IMR-90 (cell line): ENCODE results near the gene GNAZ. TPM values are rescaled to one million over a fixed set of nuclear protein-coding genes. Genes with fewer than 3 reads are reported as not detected.
A peak's percentile ranks its signal among the peaks of the same experiment; 100 is the strongest.

Experiments used
- ATAC-seq: fragments of 200-7000 bp; cut with Tn5 transposase; 2 replicates; pipeline ENCODE4 v1.9.1; 2020; ENCODE audit warnings: low read depth, mild to moderate bottlenecking, moderate library complexity
- BruUV-seq: library from RNA; stranded (reverse); fragments of 400-500 nt; replicated peaks from 2 replicates; lab custom pipeline; 2021; lab: Mats Ljungman, UMichigan
- CTCF ChIA-PET: fragments of 300-600 bp; formaldehyde crosslinking; extraction: SDS; loops from one replicate; lab custom pipeline; 2021; ENCODE audit warnings: antibody characterized with exemption; lab: Yijun Ruan, JAX
- POLR2A ChIA-PET: fragments of 300-600 bp; sonication (Branson Sonifier 250); formaldehyde crosslinking; loops from one replicate; lab custom pipeline; 2022; ENCODE audit warnings: antibody characterized with exemption; ENCODE audit not compliant: unreplicated experiment; lab: Charles Lee
- DNase-seq: peaks from one replicate; pipeline ENCODE4 v3.0.0; 2013
- H2AFZ ChIP-seq: replicated peaks from 2 replicates; pipeline ENCODE3; 2013; ENCODE audit warnings: low read length, mild to moderate bottlenecking; ENCODE audit not compliant: poor library complexity
- H2AK5ac ChIP-seq: 2 replicates; pipeline ENCODE4 v1.6.1; 2013; ENCODE audit warnings: low read depth, low read length, inconsistent platforms
- H2AK9ac ChIP-seq: replicated peaks from 2 replicates; pipeline ENCODE3; 2013; ENCODE audit warnings: mild to moderate bottlenecking, low read depth, low read length, moderate library complexity; ENCODE audit not compliant: poor library complexity
- H2BK120ac ChIP-seq: 2 replicates; pipeline ENCODE4 v1.6.1; 2013; ENCODE audit warnings: low read depth, low read length, inconsistent platforms
- H2BK15ac ChIP-seq: 3 replicates; pipeline ENCODE4 v1.6.1; 2013; ENCODE audit warnings: low read depth, low read length, inconsistent platforms
- H2BK20ac ChIP-seq: 2 replicates; pipeline ENCODE4 v1.6.1; 2013; ENCODE audit warnings: low read depth, mild to moderate bottlenecking, inconsistent platforms, low read length, moderate library complexity
- H2BK5ac ChIP-seq: 2 replicates; pipeline ENCODE4 v1.6.1; 2013; ENCODE audit warnings: mild to moderate bottlenecking, low read depth, low read length, inconsistent platforms; ENCODE audit not compliant: poor library complexity, severe bottlenecking
- H3K14ac ChIP-seq: replicated peaks from 2 replicates; pipeline ENCODE4 v1.6.1; 2013; ENCODE audit warnings: low read depth, low read length, inconsistent platforms
- H3K18ac ChIP-seq: 2 replicates; pipeline ENCODE4 v1.6.1; 2013; ENCODE audit warnings: low read depth, low read length, control low read depth
- H3K23ac ChIP-seq: 2 replicates; pipeline ENCODE4 v1.6.1; 2013; ENCODE audit warnings: low read depth, low read length, inconsistent platforms
- H3K27ac ChIP-seq: 2 replicates; pipeline ENCODE4 v1.5.1; 2013; ENCODE audit warnings: mild to moderate bottlenecking, control low read depth, low read length; ENCODE audit not compliant: insufficient read depth
- H3K27me3 ChIP-seq: 2 replicates; pipeline ENCODE4 v1.6.1; 2013; ENCODE audit warnings: low read length; ENCODE audit not compliant: control insufficient read depth, insufficient read depth
- H3K36me3 ChIP-seq: 2 replicates; pipeline ENCODE4 v1.6.1; 2013; ENCODE audit warnings: low read length, mixed read lengths; ENCODE audit not compliant: control insufficient read depth, insufficient read depth
- H3K4ac ChIP-seq: 2 replicates; pipeline ENCODE4 v1.6.1; 2013; ENCODE audit warnings: low read depth, low read length, inconsistent platforms
- H3K4me1 ChIP-seq: 2 replicates; pipeline ENCODE4 v1.6.1; 2013; ENCODE audit warnings: low read length, mixed read lengths; ENCODE audit not compliant: control insufficient read depth, insufficient read depth
- H3K4me2 ChIP-seq: 2 replicates; pipeline ENCODE4 v1.6.1; 2013; ENCODE audit warnings: low read depth, mild to moderate bottlenecking, control low read depth, low read length, moderate library complexity
- H3K4me3 ChIP-seq: 2 replicates; pipeline ENCODE4 v1.5.1; 2013; ENCODE audit warnings: low read depth, mild to moderate bottlenecking, control low read depth, low read length, moderate library complexity; ENCODE audit not compliant: insufficient read depth
- H3K56ac ChIP-seq: 2 replicates; pipeline ENCODE4 v1.6.1; 2013; ENCODE audit warnings: low read length, inconsistent platforms; ENCODE audit not compliant: insufficient read depth; ENCODE audit errors: extremely low read depth
- H3K79me1 ChIP-seq, 2 experiments: 2 replicates each; pipeline ENCODE4 v1.6.1; 2013; ENCODE audit warnings: low read length in 2 of 2, inconsistent platforms in 1 of 2, low read depth in 1 of 2
- H3K9ac ChIP-seq: 2 replicates; pipeline ENCODE4 v1.6.1; 2013; ENCODE audit warnings: low read depth, low read length, control low read depth
- H3K9me1 ChIP-seq: 2 replicates; pipeline ENCODE4 v1.6.1; 2013; ENCODE audit warnings: low read length, inconsistent platforms; ENCODE audit not compliant: insufficient read depth
- H3K9me3 ChIP-seq: 2 replicates; pipeline ENCODE4 v1.6.1; 2013; ENCODE audit warnings: low read length; ENCODE audit not compliant: control insufficient read depth, insufficient read depth
- H4K20me1 ChIP-seq: 2 replicates; pipeline ENCODE4 v1.6.1; 2013; ENCODE audit warnings: low read length, inconsistent platforms; ENCODE audit not compliant: insufficient read depth
- H4K5ac ChIP-seq: 2 replicates; pipeline ENCODE4 v1.6.1; 2013; ENCODE audit warnings: mild to moderate bottlenecking, low read depth, low read length, control low read depth
- H4K8ac ChIP-seq, 2 experiments: 2 replicates each; pipeline ENCODE4 v1.6.1; 2013; ENCODE audit warnings: low read depth in 2 of 2, low read length in 2 of 2, control low read depth in 1 of 2, inconsistent platforms in 1 of 2
- H4K91ac ChIP-seq: 2 replicates; pipeline ENCODE4 v1.6.1; 2013; ENCODE audit warnings: low read depth, low read length, inconsistent platforms; ENCODE audit not compliant: insufficient read depth
- BHLHE40 ChIP-seq: fragments of 150-350 bp; IDR thresholded peaks from 2 replicates; pipeline ENCODE4 v1.6.1; 2016; ENCODE audit warnings: mild to moderate bottlenecking, low read depth, low read length
- CHD1 ChIP-seq: IDR thresholded peaks from 2 replicates; pipeline ENCODE4 v1.6.1; 2012; ENCODE audit warnings: low read depth, low read length, improper control_type of control experiment
- ELK1 ChIP-seq: fragments of 150-350 bp; IDR thresholded peaks from 2 replicates; pipeline ENCODE4 v1.6.1; 2016; ENCODE audit warnings: low read depth, mild to moderate bottlenecking, low read length, moderate library complexity, borderline replicate concordance
- FOS ChIP-seq: fragments of 150-350 bp; IDR thresholded peaks from 2 replicates; pipeline ENCODE4 v1.6.1; 2016; ENCODE audit warnings: low read depth, low read length
- MAFK ChIP-seq: IDR thresholded peaks from 2 replicates; pipeline ENCODE4 v1.6.1; 2012; ENCODE audit warnings: low read depth, low read length, improper control_type of control experiment
- MXI1 ChIP-seq: IDR thresholded peaks from 2 replicates; pipeline ENCODE4 v1.6.1; 2012; ENCODE audit warnings: low read depth, mild to moderate bottlenecking, low read length, moderate library complexity, borderline replicate concordance
- NFE2L2 ChIP-seq: fragments of 150-350 bp; IDR thresholded peaks from 2 replicates; pipeline ENCODE4 v1.6.1; 2016; ENCODE audit warnings: low read depth, mild to moderate bottlenecking, low read length
- RAD21 ChIP-seq: IDR thresholded peaks from 2 replicates; pipeline ENCODE4 v1.6.1; 2012; ENCODE audit warnings: low read length, improper control_type of control experiment
- RFX5 ChIP-seq: IDR thresholded peaks from 2 replicates; pipeline ENCODE4 v1.8.0; 2012; ENCODE audit warnings: low read depth, mild to moderate bottlenecking, low read length, moderate library complexity
- SMC3 ChIP-seq: fragments of 150-350 bp; IDR thresholded peaks from 2 replicates; pipeline ENCODE4 v1.6.1; 2016; ENCODE audit warnings: low read depth, mild to moderate bottlenecking, antibody characterized with exemption, low read length, moderate library complexity
- USF2 ChIP-seq: fragments of 150-350 bp; IDR thresholded peaks from 2 replicates; pipeline ENCODE4 v1.6.1; 2017; ENCODE audit warnings: mild to moderate bottlenecking, antibody characterized with exemption, low read length, low read depth
- WGBS, 2 experiments: methylation state at CpG; one replicate each; pipeline versions ENCODE4 v1.1.5 to v1.1.7; 2013; ENCODE audit warnings: missing lambda C conversion rate in 2 of 2; ENCODE audit not compliant: insufficient read length in 1 of 2; ENCODE audit errors: extremely low coverage in 2 of 2; 5-methylcytosine and 5-hydroxymethylcytosine counted together
- dilution Hi-C: fragments of 300-500 bp; cut with HindIII; formaldehyde crosslinking; loops from one replicate; pipeline ENCODE4 v1.14.3; 2018; ENCODE audit warnings: low sequenced_read_pairs; ENCODE audit not compliant: unreplicated experiment
- in situ Hi-C: fragments of 300-500 bp; cut with MboI; formaldehyde crosslinking; loops from 3 replicates; pipeline ENCODE4 v1.14.3; 2019; ENCODE audit warnings: low sequenced_read_pairs, inconsistent platforms, mixed read lengths
- intact Hi-C: fragments of 100-400 bp; cut with micrococcal nuclease; formaldehyde crosslinking; loops from 2 replicates; pipeline ENCODE4 v1.10.0; 2022
- polyA plus RNA-seq, 3 experiments: library from polyadenylated mRNA; depleted of rRNA; stranded (reverse); fragments of >200 nt; gene quantifications; 2 replicates each; pipeline ENCODE4 v1.2.3, GENCODE V29; 2012; ENCODE audit warnings: low replicate concordance in 1 of 3
- total RNA-seq: library from RNA; depleted of rRNA; stranded (reverse); fragments of >200 nt; gene quantifications from 2 replicates; pipeline ENCODE4 v1.2.3, GENCODE V29; 2012

GNAZ gene
- total and polyA plus RNA-seq, 2 of the 4 experiments (the other 2 are of a cell fraction) = 1.5 to 2.5 TPM

GRCh38 chr22:23097412-23098229 lies 27.3 kb downstream of the GNAZ start:
- Histone ChIP-seq H3K4me3 (no peak overlapping the region), H2BK20ac (no peak overlapping the region), H3K4ac (no peak overlapping the region), H4K91ac (no peak overlapping the region), H2AK5ac (no peak overlapping the region), H3K27me3 (no peaks in the 10 kb centered on the region; the same call in 1 of the 2 replicates), H4K8ac (no peak overlapping the region), H2AFZ (peak overlapping the region; percentile 32), H3K27ac (no peak overlapping the region), H2BK5ac (no peak overlapping the region), H3K23ac (no peak overlapping the region), H3K56ac (no peak overlapping the region), H3K9me3 (no peaks in the 10 kb centered on the region), H3K4me1 (no peaks in the 10 kb centered on the region), H3K14ac (no peak overlapping the region), H4K5ac (no peak overlapping the region), H3K36me3 (no peaks in the 10 kb centered on the region), H3K4me2 (no peak overlapping the region), H4K20me1 (no peaks in the 10 kb centered on the region; the same call in 1 of the 2 replicates), H2BK120ac (no peak overlapping the region), H3K9ac (no peak overlapping the region), H2BK15ac (no peak overlapping the region), H3K18ac (no peak overlapping the region), H2AK9ac (peak overlapping the region; percentile 55), H3K9me1 (no peaks in the 10 kb centered on the region), H3K79me1 (no peaks in the 10 kb centered on the region)
- DNase-seq (no peak), ATAC-seq (no peak)
- TF ChIP-seq MXI1 (no peak), SMC3 (no peak), CHD1 (no peak), MAFK (no peak), NFE2L2 (no peak), RFX5 (no peak), ELK1 (no peak), FOS (no peak), BHLHE40 (no peak), RAD21 (no peak), USF2 (no peak)
- WGBS, 2 experiments = 96% methylated on average over 6 of the region's 16 CpGs; no CpG with 5 or more reads in 1 of the 2 experiments
- POLR2A ChIA-PET = no interaction called here
- CTCF ChIA-PET = no interaction called here
- intact Hi-C loops (no loop called here), in situ Hi-C loops (no loop called here), dilution Hi-C loops (no loop called here)
- no TSS peak for BruUV-seq
